IPS-15b (cell line): Measurements from ENCODE around the gene RIPOR2.

ENCODE experiments used
- H3K27me3 ChIP-seq: one replicate; pipeline ENCODE4 v1.6.1; 2013; ENCODE audit warnings: low read length; ENCODE audit not compliant: control insufficient read depth, insufficient read depth
- H3K36me3 ChIP-seq: one replicate; pipeline ENCODE4 v1.6.1; 2013; ENCODE audit warnings: low read length; ENCODE audit not compliant: control insufficient read depth, insufficient read depth
- H3K4me1 ChIP-seq: one replicate; pipeline ENCODE4 v1.6.1; 2013; ENCODE audit warnings: mild to moderate bottlenecking, low read length; ENCODE audit not compliant: control insufficient read depth, insufficient read depth
- H3K4me3 ChIP-seq: one replicate; pipeline ENCODE4 v1.5.1; 2013; ENCODE audit warnings: low read depth, low read length
- H3K9ac ChIP-seq: one replicate; pipeline ENCODE4 v1.6.1; 2013; ENCODE audit warnings: low read depth, mild to moderate bottlenecking, low read length
- H3K9me3 ChIP-seq: one replicate; pipeline ENCODE4 v1.6.1; 2013; ENCODE audit warnings: mild to moderate bottlenecking, low read length; ENCODE audit not compliant: control insufficient read depth, insufficient read depth

The RIPOR2 gene

DNA sequence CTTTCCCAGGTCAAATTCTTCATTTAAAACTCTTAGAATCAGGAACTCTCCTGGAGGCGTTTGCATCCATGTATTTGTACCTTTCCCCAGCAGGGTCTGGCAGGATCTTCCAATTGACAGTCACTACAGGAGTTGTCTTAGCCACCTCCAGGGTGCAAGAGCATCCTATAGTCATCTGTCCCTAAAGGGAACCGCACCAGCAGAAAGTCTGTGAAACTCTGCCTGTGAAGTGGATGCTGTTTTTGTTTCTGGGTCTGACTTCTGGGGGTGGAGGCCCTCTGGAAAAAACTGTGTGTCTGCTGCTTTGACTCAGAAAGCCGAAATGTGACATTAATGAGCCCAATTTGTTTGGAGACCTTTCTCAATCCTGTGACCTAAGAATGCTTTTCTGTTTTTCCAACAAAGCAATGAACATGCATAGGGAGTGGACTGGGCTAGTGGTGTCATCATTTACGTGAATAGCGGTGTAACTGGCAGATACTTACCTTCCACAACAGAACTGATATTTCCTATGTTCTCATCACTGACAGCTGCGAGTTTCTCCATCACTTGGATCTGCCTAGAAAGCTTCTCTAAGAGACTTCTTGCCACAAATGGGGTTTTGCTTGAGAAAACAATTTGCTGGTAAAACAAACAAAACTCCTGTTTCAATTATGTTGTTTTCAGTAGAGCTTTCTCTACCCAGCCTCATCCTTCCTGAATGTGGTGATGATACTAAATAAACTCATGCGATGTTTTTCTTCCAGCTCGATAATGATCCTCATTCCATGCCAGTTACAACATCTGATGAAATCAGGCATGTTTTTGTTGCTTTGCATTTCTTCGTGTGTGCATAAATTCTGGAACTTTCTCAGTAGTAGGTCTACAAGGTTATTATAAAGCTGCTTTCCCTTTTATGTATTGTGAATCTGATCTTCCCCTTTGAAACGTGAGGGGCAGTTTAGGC is 103.7 kb downstream of the RIPOR2 start:
- no peak overlapping the region for H3K4me3 ChIP-seq
- H3K36me3 ChIP-seq: no peaks in the 10 kb centered on the region

DNA sequence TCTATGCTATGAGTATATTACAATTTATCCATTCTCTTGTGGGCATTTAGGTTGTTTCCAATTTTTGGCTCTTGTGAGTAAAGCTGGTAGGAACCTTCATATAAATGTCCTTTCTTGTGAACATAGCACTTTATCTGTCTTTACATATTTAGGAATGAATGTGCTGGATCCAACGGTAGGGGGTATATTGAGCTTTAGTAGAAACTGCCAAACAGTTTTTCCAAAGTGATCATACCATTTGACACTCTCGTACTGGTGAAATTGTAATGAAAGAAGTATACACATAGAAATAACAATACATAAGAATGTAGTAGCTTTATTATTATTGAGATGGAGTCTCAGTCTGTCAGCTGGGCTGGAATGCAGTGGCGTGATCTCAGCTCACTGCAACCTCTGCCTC is 106.1 kb downstream of the RIPOR2 start:
- H3K27me3 ChIP-seq: no peaks in the 10 kb centered on the region
- H3K36me3 ChIP-seq: no peaks in the 10 kb centered on the region
- H3K9me3 ChIP-seq: no peaks in the 10 kb centered on the region
- H3K4me1 ChIP-seq: no peaks in the 10 kb centered on the region
- H3K4me3 ChIP-seq: no peak overlapping the region
- no peak overlapping the region for H3K9ac ChIP-seq

More for the DNA sequence above, 103.7 kb downstream of the RIPOR2 start:
- no peaks in the 10 kb centered on the region for H3K4me1 ChIP-seq
- no peaks in the 10 kb centered on the region for H3K27me3 ChIP-seq
- H3K9me3 ChIP-seq: no peaks in the 10 kb centered on the region
- no peak overlapping the region for H3K9ac ChIP-seq

DNA sequence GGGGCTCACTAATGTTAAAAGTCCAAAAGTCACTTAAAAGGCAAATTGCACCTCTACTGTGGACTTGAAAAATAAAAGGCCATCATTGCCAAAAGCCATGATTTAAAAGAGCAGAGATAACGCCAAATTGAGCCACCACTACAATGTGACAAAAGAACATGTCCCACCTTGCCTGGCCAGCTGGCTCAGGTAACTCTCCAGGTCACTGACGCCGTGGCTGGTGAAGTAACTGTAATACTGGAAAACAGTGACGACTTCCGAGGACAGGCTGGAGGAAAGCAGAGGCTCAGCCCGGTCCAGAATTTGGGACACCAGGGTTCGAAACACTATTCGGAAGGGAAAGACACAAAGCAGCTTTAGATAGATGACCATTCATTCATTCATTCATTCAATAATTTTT is 107.8 kb downstream of the RIPOR2 start:
- Histone ChIP-seq H3K4me1 (no peaks in the 10 kb centered on the region), H3K4me3 (no peak overlapping the region), H3K9me3 (no peaks in the 10 kb centered on the region), H3K9ac (no peak overlapping the region), H3K27me3 (no peaks in the 10 kb centered on the region), H3K36me3 (no peaks in the 10 kb centered on the region)

DNA sequence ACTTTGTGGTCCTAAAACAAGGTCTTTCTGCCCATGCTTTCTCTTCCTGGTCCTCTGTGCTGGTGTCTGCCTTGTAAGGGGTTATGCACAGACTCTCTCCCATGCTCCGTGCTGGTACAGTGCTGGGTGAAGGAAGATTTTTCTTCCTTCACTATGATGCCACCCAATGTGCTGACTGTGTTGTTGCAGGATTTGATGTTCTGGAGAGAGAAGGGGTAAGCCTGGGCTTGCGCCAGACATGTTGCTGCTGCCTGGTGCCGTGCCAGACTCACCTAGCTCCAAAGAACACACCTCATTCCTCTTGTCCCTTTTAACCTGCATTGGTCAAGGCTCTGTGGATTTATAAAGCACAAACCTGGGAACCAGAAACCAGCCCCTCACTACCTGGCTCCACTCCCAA is 108.6 kb downstream of the RIPOR2 start:
- no peak overlapping the region for H3K9ac ChIP-seq
- H3K9me3 ChIP-seq: no peaks in the 10 kb centered on the region
- no peak overlapping the region for H3K4me3 ChIP-seq
- H3K4me1 ChIP-seq: no peaks in the 10 kb centered on the region
- no peaks in the 10 kb centered on the region for H3K27me3 ChIP-seq
- no peaks in the 10 kb centered on the region for H3K36me3 ChIP-seq

DNA sequence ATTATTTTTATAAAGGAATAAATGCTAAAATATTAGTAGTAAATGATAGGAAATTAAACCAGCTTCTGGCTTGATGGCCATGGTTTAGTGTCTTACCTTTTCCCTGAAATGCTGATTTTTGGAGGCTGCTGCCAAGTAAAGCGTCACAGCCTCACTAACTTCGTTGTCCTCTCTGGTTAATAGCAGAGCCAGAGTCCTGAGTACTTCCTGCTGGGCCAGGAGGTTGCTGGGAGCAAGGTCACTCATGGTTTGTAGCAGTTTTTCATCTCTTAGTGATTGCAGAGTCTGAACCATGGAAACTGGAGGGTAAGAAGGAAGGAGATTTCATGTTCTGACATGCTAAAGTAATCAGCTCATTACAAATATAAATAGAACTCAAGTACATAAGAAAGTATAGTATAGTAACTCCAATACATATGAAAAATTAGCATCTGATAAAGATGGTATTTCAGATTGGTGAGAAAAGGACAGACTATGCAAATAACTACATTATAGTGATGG is 110.6 kb downstream of the RIPOR2 start:
- Histone ChIP-seq H3K36me3 (no peaks in the 10 kb centered on the region), H3K9ac (no peak overlapping the region), H3K9me3 (no peaks in the 10 kb centered on the region), H3K27me3 (no peaks in the 10 kb centered on the region), H3K4me3 (no peak overlapping the region), H3K4me1 (no peaks in the 10 kb centered on the region)

DNA sequence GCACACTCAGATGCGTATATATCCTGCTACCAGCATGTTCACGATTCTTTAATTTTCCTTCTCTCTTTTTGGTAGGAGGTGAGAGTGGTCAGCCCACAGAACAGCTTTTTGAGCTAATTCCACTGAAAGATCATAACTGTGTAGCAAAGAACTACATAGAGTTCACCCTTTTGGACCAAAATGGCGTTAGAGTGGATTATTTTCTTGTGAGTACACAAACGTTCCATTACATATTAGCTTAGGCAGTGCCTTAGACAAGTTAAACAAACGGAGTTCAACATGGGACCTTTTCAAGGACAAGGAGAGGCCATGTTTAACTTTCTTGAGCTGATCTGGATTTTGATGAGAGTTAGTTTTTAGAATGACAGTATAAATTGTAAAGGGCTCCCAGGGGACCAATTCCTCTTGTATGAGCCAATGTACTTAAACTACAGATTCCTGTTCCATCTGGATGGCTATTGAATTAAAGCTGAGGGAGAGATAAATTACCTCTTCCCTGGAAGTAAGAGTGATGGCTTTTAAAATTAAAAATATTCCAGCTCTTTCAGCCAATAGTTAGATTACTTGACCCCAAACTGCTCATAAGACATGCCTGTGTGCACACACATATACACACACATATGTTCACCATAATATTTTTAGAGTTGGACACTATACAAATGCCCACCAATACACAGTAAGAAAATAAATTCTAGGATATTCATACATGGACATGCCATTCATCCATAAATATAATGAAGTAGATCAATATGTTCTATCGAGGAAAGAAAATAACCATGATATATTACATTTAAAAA is 111.4 kb downstream of the RIPOR2 start:
- Histone ChIP-seq H3K36me3 (no peaks in the 10 kb centered on the region), H3K4me1 (no peaks in the 10 kb centered on the region), H3K27me3 (no peaks in the 10 kb centered on the region), H3K9me3 (no peaks in the 10 kb centered on the region), H3K4me3 (no peak overlapping the region), H3K9ac (no peak overlapping the region)

DNA sequence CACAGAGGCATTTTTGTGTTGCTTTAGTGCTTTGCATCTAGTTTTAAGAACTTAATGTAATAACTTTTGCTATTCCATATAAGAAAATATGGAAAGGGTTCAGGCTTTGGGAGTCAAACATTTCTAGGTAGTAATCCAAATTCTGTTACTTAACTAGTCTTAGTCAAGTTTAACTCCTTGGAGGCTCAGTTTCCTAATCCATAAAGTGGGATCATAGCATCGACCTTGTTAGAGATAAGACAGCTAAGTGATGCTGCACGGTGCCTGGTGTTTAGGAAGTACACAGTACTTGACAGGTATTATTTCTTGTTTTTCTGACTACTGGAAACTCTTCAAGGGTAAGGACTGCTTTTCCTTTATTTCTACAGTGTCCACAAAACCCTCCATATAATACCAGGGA is 112.6 kb downstream of the RIPOR2 start:
- Histone ChIP-seq H3K36me3 (no peaks in the 10 kb centered on the region), H3K4me3 (no peak overlapping the region), H3K9ac (no peak overlapping the region), H3K27me3 (no peaks in the 10 kb centered on the region), H3K4me1 (no peaks in the 10 kb centered on the region), H3K9me3 (no peaks in the 10 kb centered on the region)

DNA sequence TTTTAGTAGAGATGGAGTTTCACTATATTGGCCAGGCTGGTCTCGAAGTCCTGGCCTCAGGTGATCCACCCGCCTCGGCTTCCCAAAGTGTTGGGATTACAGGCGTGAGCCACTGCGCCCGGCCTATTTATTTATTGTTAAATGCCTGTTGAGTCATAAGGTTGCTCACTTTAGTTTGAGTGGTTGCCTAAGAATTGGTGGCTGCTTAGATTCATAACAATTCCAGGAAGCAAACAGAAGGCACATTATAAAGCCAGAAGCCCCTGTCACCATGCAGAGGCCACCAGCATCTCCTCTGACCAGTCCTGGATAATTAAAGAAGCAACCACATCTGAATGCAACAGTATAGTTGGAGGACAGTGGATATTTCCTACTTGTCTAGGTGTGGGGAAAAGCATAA is 113.1 kb downstream of the RIPOR2 start:
- H3K9me3 ChIP-seq: no peaks in the 10 kb centered on the region
- no peaks in the 10 kb centered on the region for H3K4me1 ChIP-seq
- H3K9ac ChIP-seq: no peak overlapping the region
- H3K4me3 ChIP-seq: no peak overlapping the region
- no peaks in the 10 kb centered on the region for H3K36me3 ChIP-seq
- no peaks in the 10 kb centered on the region for H3K27me3 ChIP-seq

DNA sequence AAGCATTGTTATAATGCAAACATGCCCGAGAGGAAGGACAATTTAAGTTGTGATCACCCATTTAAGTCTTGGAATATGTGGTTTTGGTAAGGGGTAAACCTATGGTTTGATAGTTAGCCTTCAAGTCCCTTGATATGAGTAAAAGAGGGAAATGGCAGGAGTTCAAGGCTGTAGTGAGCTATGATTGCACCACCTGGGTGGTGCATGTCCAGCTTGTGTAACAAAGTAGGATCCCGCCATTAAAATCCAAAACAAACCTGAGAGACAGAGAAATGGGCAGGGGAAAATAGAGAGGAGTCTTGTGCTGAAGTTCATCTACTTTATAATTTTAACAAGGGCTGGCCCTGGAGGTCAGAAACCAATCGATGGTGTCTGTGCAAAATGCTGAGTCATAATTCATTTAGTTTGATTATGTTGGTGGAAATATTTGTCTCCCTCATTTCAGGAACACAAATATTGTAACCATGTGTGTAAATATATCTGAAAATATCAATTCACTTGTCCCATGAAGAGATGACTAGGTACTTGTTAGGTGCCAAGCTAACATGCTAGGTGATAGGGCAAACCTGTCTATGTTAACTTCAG is 113.8 kb downstream of the RIPOR2 start:
- no peak overlapping the region for H3K9ac ChIP-seq
- no peaks in the 10 kb centered on the region for H3K9me3 ChIP-seq
- H3K27me3 ChIP-seq: no peaks in the 10 kb centered on the region
- no peak overlapping the region for H3K4me3 ChIP-seq
- H3K4me1 ChIP-seq: no peaks in the 10 kb centered on the region
- H3K36me3 ChIP-seq: no peaks in the 10 kb centered on the region

DNA sequence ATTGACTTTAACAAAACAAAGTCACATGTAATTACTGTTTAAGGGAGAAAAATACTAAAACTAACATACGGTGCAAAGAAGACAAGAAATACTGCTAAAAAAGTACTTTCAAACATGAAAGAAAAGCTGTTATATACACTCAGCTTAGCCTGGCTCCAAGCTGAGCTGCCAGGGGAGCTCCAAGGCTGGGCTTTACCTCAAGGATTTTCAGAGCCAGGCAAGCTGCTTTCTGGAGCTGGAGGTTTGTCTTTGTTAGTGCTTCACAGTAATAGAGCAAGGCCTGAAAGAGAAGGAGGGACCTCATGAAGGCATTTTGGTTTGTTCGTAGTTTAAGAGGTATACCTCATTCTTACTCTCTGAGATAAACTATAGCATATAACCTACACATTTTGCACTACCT is 117.4 kb downstream of the RIPOR2 start:
- no peaks in the 10 kb centered on the region for H3K36me3 ChIP-seq
- H3K9ac ChIP-seq: no peak overlapping the region
- no peaks in the 10 kb centered on the region for H3K4me1 ChIP-seq
- no peaks in the 10 kb centered on the region for H3K9me3 ChIP-seq
- H3K4me3 ChIP-seq: no peak overlapping the region
- no peaks in the 10 kb centered on the region for H3K27me3 ChIP-seq

DNA sequence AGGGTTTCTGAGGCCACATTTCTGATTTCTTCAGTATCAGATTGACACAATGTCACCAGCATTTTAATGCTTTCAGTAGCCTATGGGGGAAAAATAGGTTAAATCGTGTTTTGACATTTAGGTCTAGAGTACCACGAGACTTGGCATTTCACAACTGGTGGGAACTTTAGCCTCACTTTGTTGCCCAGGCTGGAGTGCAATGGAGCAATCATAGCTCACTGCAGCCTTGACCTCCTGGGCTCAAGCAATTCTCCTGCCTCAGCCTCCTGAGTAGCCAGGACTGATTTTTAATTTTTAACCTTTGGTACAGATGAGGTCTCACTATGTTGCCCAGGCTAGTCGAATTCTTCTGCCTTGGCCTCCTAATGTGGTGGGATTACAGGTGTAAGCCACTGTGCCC is 126.0 kb downstream of the RIPOR2 start:
- H3K9ac ChIP-seq: no peak overlapping the region
- H3K4me3 ChIP-seq: no peak overlapping the region
- no peaks in the 10 kb centered on the region for H3K4me1 ChIP-seq
- H3K9me3 ChIP-seq: no peaks in the 10 kb centered on the region
- no peaks in the 10 kb centered on the region for H3K27me3 ChIP-seq
- H3K36me3 ChIP-seq: no peaks in the 10 kb centered on the region
